Measurements from ENCODE around the gene MMP13. TPM values are rescaled to one million over a fixed set of nuclear protein-coding genes. Genes with fewer than 3 reads are reported as not detected.
"Not testable (repeated sequence)": the region's sequence is repeated elsewhere in the genome, so short reads cannot be mapped to it uniquely, and the experiment has no call there.

MMP13 gene
- total RNA-seq, 1 donor from 2014 or later: 0.98 TPM

- Histone ChIP-seq H3K9me3 (no peaks in the 10 kb centered on the region), H3K27me3 (no peaks in the 10 kb centered on the region), H3K4me3 (no peak overlapping the region), H3K4me1 (no peaks in the 10 kb centered on the region), H3K36me3 (no peaks in the 10 kb centered on the region), H3K27ac (no peak overlapping the region)
- TF ChIP-seq POLR2A (IDR thresholded peaks at IDR 0.05) (no peak), POLR2AphosphoS5 (IDR thresholded peaks at IDR 0.05; ENCODE audit: insufficient read depth in 1 of 2, low read depth in 1 of 2) (no peak)
- TF ChIP-seq, protein P1, sequence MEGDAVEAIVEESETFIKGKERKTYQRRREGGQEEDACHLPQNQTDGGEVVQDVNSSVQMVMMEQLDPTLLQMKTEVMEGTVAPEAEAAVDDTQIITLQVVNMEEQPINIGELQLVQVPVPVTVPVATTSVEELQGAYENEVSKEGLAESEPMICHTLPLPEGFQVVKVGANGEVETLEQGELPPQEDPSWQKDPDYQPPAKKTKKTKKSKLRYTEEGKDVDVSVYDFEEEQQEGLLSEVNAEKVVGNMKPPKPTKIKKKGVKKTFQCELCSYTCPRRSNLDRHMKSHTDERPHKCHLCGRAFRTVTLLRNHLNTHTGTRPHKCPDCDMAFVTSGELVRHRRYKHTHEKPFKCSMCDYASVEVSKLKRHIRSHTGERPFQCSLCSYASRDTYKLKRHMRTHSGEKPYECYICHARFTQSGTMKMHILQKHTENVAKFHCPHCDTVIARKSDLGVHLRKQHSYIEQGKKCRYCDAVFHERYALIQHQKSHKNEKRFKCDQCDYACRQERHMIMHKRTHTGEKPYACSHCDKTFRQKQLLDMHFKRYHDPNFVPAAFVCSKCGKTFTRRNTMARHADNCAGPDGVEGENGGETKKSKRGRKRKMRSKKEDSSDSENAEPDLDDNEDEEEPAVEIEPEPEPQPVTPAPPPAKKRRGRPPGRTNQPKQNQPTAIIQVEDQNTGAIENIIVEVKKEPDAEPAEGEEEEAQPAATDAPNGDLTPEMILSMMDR (IDR thresholded peaks at IDR 0.05): no peak
- DNase-seq (ENCODE audit: extremely low spot score in 2 of 2): no peak
- intact Hi-C loops (cut with DNase I): no loop called here
Measured at GRCh38 chr11:102911758-102912481, 43.6 kb downstream of the MMP13 start.

DNA sequence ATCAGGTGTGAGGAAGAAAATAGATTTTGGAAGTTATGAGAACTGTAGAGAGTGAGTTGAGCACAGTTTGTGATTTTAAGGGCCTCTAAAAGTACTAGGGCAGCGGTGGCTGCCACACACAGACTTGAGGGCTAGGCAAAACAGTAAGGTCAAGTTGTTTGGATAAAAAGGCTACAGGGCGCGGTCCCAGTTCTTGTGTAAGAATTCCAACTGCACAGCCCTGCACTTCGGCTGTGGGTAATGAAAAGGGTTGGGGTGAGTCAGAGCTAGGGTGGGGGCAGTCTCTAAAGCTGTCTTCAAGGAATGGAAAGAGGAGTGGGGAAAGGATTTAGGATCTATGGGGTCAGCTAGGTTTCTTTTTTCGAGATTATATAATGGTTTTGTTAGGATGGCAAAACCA, 49.7 kb downstream of the MMP13 start:
- H3K27ac ChIP-seq; H3K4me1 ChIP-seq; DNase-seq (ENCODE audit: extremely low spot score in 2 of 2); H3K36me3 ChIP-seq; H3K4me3 ChIP-seq; H3K9me3 ChIP-seq; H3K27me3 ChIP-seq; intact Hi-C loops (cut with DNase I): not testable (repeated sequence)

GRCh38 chr11:102903895-102904294, 51.6 kb downstream of the MMP13 start:
- H3K4me3 ChIP-seq; H3K9me3 ChIP-seq; H3K4me1 ChIP-seq; H3K27ac ChIP-seq; H3K27me3 ChIP-seq; H3K36me3 ChIP-seq; intact Hi-C loops (cut with DNase I); DNase-seq (ENCODE audit: extremely low spot score in 2 of 2): not testable (repeated sequence)

GRCh38 chr11:102900346-102900745, 55.2 kb downstream of the MMP13 start:
- Histone ChIP-seq H3K4me3 (no peak overlapping the region), H3K27me3 (no peaks in the 10 kb centered on the region), H3K36me3 (no peaks in the 10 kb centered on the region), H3K27ac (no peak overlapping the region), H3K4me1 (no peaks in the 10 kb centered on the region), H3K9me3 (no peaks in the 10 kb centered on the region)
- intact Hi-C loops (cut with DNase I): no loop called here
- DNase-seq (ENCODE audit: extremely low spot score in 2 of 2): no peak
- TF ChIP-seq, protein P1 (IDR thresholded peaks at IDR 0.05): no peak
- TF ChIP-seq POLR2A (IDR thresholded peaks at IDR 0.05) (no peak), POLR2AphosphoS5 (IDR thresholded peaks at IDR 0.05; ENCODE audit: insufficient read depth in 1 of 2, low read depth in 1 of 2) (no peak)

Small RNA genes within 50 kb of the gene (small RNA-seq; reads per million reads assigned to genes)
- gene RNU7-159P: not detected

Other genes with a start within 250 kb of the MMP13 start
- not detected for gene MMP27, start 250.0 kb downstream of the MMP13 start, total RNA-seq
- not detected for gene MMP8, start 230.8 kb downstream of the MMP13 start, total RNA-seq
- gene MMP10, start 175.1 kb downstream of the MMP13 start, total RNA-seq: not detected
- not detected for gene MMP1, start 157.6 kb downstream of the MMP13 start, total RNA-seq
- gene MMP3, start 112.1 kb downstream of the MMP13 start, total RNA-seq: not detected
- not detected for gene MMP12, start 80.8 kb downstream of the MMP13 start, total RNA-seq
- 37.3 TPM for gene DCUN1D5, start 136.4 kb upstream of the MMP13 start, total RNA-seq
- gene DYNC2H1, start 153.7 kb upstream of the MMP13 start, total RNA-seq: 25.3 TPM